ENCODE measurements around the gene NEDD4L. TPM values are rescaled to one million over a fixed set of nuclear protein-coding genes. Genes with fewer than 3 reads are reported as not detected.
"Not testable (repeated sequence)": the region's sequence is repeated elsewhere in the genome, so short reads cannot be mapped to it uniquely, and the experiment has no call there.

NEDD4L gene
- total RNA-seq, 8 experiments from 2014 or later: 51.2 to 394 (median 65.0) TPM

DNA sequence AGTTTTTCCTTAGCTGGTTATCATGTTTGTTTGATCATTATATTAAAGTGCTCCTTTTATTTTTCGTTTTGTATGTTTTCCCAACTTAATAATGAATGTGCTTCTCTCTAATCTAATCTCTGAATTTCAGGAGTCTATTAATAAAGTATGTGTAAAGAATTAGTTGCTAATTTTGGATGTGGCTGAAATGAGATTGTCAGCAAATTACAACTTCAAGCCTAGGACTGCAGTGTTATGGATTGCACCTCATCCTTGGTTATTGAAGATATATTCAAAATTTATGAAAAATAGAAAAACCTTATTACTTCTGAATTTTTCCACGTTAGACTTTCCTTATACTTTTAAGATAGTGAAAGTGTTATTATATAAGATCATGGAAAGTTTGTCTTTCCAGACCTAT is 227.7 kb downstream of the NEDD4L start:
- H3K4me3 ChIP-seq: no peak overlapping the region
- no peak overlapping the region for H3K27ac ChIP-seq
- ATAC-seq (replicated peaks in 6 of 8): no peak
- WGBS, 10 experiments: 63 to 100% (median 86%) methylated on average over 1 to 2 of the region's 2 CpGs
- peaks cover 0 to 6% of the 10 kb centered on the region in 2 donors for H3K4me1 ChIP-seq (replicated peaks in 1 of 2)
- in situ Hi-C loops (cut with MboI; ENCODE audit: low pct_unique_long_range_greater_than_20kb in 2 of 9, low sequenced_read_pairs in 9 of 9, unreplicated experiment in 9 of 9): no loop called here

DNA sequence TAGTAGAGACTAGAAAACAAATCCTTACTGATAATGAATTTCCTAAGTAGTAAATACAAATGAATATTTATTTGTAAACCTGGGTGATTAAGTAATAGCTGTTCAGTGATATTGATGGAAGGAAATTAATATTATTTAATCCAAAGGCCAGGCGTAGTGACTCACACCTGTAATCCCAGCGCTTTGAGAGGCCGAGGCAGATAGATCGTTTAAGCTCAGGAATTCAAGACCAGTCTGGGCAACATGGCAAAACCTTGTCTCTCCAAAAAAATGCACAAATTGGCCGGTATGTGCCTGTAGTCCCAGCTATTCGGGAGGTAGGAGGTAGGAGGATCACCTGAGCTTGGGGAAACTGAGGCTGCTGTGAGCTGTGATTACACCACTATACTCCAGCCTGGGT is 228.2 kb downstream of the NEDD4L start:
- no peak for ATAC-seq (replicated peaks in 6 of 8)
- Histone ChIP-seq H3K4me1 (replicated peaks in 1 of 2) (peaks cover 0 to 6% of the 10 kb centered on the region in 2 donors), H3K27ac (no peak overlapping the region), H3K4me3 (no peak overlapping the region)
- in situ Hi-C loops (cut with MboI; ENCODE audit: low pct_unique_long_range_greater_than_20kb in 2 of 9, low sequenced_read_pairs in 9 of 9, unreplicated experiment in 9 of 9): no loop called here
- WGBS, 10 experiments: 90 to 100% (median 100%) methylated on average over 1 to 5 of the region's 6 CpGs; no CpG with 5 or more reads in 1 of the 10 experiments

GRCh38 chr18:58272779-58273435 is 228.9 kb downstream of the NEDD4L start:
- no peak overlapping the region for H3K27ac ChIP-seq
- WGBS, 10 experiments: 53 to 100% (median 93%) methylated on average over 1 to 5 of the region's 7 CpGs; no CpG with 5 or more reads in 1 of the 10 experiments
- ATAC-seq (replicated peaks in 6 of 8): peak in 6 of 8 experiments; percentile 14 to 65 (median 60)
- H3K4me1 ChIP-seq (replicated peaks in 1 of 2): peaks cover 0 to under 1% of the 10 kb centered on the region in 2 donors
- no peak overlapping the region for H3K4me3 ChIP-seq
- in situ Hi-C loops (cut with MboI; ENCODE audit: low pct_unique_long_range_greater_than_20kb in 2 of 9, low sequenced_read_pairs in 9 of 9, unreplicated experiment in 9 of 9): no loop called here

GRCh38 chr18:58275176-58275575 is 231.2 kb downstream of the NEDD4L start:
- no peak overlapping the region for H3K27ac ChIP-seq
- ATAC-seq (replicated peaks in 6 of 8): no peak
- no peak overlapping the region for H3K4me3 ChIP-seq
- in situ Hi-C loops (cut with MboI; ENCODE audit: low pct_unique_long_range_greater_than_20kb in 2 of 9, low sequenced_read_pairs in 9 of 9, unreplicated experiment in 9 of 9): no loop called here
- H3K4me1 ChIP-seq (replicated peaks in 1 of 2): no peaks in the 10 kb centered on the region
- WGBS, 10 experiments: 56 to 100% (median 91%) methylated on average over 1 of the region's 1 CpG; no CpG with 5 or more reads in 2 of the 10 experiments

DNA sequence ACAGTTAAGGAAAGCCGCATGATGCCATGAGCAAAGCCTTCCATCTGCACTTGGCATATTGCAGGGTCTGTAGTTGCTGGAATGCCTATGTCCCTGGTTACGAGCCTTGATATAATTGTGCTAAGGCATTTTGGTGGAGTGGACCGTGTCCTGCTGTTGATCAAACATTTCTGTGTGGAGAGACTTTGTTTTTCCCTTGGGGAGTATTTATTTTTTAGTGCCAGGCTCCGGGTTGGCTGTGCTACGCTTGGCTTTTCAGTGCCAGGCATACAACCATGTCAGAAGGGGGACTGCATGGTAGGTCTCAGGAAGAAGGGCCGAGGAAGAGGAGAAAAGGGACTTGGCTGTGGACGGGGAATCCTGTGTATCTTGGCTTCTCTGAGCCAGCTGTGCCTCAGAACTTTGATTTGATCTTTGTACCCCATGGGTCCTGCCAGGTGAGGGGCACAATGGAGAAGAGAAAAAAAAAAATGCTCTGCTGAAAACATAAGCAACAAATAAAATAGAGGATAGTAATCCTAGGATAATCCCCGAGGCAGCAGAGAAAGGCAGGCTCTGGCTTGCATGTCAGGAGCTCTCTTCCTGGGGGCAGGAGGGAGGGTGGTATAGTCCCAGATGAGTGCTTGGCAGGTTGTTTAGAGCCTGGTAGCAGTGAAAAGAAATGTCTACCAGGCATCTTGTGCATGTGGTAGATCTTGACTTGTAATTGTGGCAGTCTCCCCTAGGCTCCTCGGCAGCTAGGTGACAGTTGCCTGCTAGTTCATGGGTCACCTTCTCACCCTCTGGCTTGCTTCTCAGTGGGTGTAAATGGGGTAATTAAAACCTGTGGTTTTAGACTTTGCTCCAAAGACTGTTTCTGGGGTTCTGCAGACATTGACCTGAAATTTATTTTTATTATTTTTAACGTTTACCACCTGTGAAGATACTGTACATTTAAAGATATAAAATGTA is 233.0 kb downstream of the NEDD4L start:
- H3K4me1 ChIP-seq (replicated peaks in 1 of 2): no peaks in the 10 kb centered on the region
- in situ Hi-C loops (cut with MboI; ENCODE audit: low pct_unique_long_range_greater_than_20kb in 2 of 9, low sequenced_read_pairs in 9 of 9, unreplicated experiment in 9 of 9): no loop called here
- H3K4me3 ChIP-seq: no peak overlapping the region
- no peak overlapping the region for H3K27ac ChIP-seq
- ATAC-seq (replicated peaks in 6 of 8): peak in 3 of 8 experiments; percentile 15 to 86 (median 20)
- 45 to 100% (median 83%) methylated on average over 1 to 9 of the region's 10 CpGs; no CpG with 5 or more reads in 1 of the 10 experiments for WGBS, 10 experiments

GRCh38 chr18:58279504-58280175 is 235.6 kb downstream of the NEDD4L start:
- ATAC-seq (replicated peaks in 6 of 8): no peak
- in situ Hi-C loops (cut with MboI; ENCODE audit: low pct_unique_long_range_greater_than_20kb in 2 of 9, low sequenced_read_pairs in 9 of 9, unreplicated experiment in 9 of 9): no loop called here
- WGBS, 10 experiments: 77 to 100% (median 94%) methylated on average over 1 to 6 of the region's 7 CpGs; no CpG with 5 or more reads in 1 of the 10 experiments
- no peak overlapping the region for H3K27ac ChIP-seq
- H3K4me1 ChIP-seq (replicated peaks in 1 of 2): no peaks in the 10 kb centered on the region
- no peak overlapping the region for H3K4me3 ChIP-seq

GRCh38 chr18:58280191-58280590 is 236.2 kb downstream of the NEDD4L start:
- in situ Hi-C loops (cut with MboI; ENCODE audit: low pct_unique_long_range_greater_than_20kb in 2 of 9, low sequenced_read_pairs in 9 of 9, unreplicated experiment in 9 of 9): no loop called here
- ATAC-seq (replicated peaks in 6 of 8): peak in 3 of 8 experiments; percentile 49 to 86 (median 75)
- Histone ChIP-seq H3K27ac (no peak overlapping the region), H3K4me1 (replicated peaks in 1 of 2) (no peaks in the 10 kb centered on the region), H3K4me3 (no peak overlapping the region)
- WGBS, 10 experiments: 25 to 100% (median 93%) methylated on average over 1 to 6 of the region's 8 CpGs; no CpG with 5 or more reads in 3 of the 10 experiments

DNA sequence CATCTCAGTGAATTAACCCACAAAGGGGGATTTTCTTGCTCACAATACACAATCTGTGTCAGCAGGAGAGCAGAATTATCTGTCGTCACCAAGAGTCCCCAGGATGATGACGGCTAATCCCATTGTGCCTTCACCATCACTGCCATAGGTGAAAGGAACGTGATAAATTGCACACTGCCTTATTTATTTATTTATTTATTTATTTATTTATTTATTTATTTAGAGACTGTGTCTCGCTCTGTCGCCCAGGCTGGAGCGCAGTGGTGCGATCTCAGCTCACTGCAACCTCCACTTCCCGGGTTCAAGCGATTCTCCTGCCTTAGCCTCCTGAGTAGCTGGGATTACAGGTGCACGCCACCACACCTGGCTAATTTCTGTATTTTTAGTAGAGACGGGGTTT is 238.8 kb downstream of the NEDD4L start:
- 80 to 100% (median 100%) methylated on average over 1 to 3 of the region's 11 CpGs; no CpG with 5 or more reads in 5 of the 10 experiments for WGBS, 10 experiments
- H3K27ac ChIP-seq; in situ Hi-C loops (cut with MboI; ENCODE audit: low pct_unique_long_range_greater_than_20kb in 2 of 9, low sequenced_read_pairs in 9 of 9, unreplicated experiment in 9 of 9); H3K4me3 ChIP-seq; ATAC-seq (replicated peaks in 6 of 8): not testable (repeated sequence)
- peaks cover 13 to 19% of the 10 kb centered on the region in 2 donors for H3K4me1 ChIP-seq (replicated peaks in 1 of 2)

DNA sequence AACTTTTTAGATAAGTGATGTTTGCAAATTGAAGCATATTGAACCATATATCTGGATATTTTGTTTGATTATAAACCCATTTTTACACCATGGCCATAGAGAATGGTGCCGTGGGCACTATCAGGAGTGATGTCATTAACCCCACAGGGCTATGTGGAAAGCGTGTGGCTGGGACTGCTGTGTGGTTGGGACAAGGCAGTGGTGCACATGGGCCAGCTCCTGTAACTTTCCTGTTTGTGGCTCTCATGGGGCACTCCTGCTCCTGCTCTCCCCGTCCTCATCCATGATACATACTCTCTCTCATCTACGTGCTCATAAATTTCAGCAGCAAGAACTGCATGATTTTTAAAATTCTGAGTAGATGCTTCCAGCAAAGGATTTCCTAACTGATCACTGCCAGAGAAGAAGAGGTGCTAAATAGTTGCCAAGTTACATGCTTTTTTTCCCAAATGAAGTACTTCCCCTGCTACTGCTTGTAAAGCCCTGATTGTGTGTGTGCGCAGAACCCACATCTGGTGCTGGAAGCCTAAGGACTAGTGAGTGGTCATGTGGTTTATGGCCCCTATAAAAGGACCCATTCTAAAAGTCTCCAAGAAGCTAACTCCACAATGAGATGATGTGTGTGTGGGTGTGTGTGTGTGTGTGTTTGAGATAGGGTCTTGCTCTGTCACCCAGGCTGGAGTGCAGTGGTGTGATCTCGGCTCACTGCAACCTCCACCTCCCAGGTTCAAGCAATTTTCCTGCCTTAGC is 240.8 kb downstream of the NEDD4L start:
- Histone ChIP-seq H3K27ac (no peak overlapping the region), H3K4me3 (no peak overlapping the region), H3K4me1 (replicated peaks in 1 of 2) (peaks cover 15 to 30% of the 10 kb centered on the region in 2 donors)
- in situ Hi-C loops (cut with MboI; ENCODE audit: low pct_unique_long_range_greater_than_20kb in 2 of 9, low sequenced_read_pairs in 9 of 9, unreplicated experiment in 9 of 9): no loop called here
- WGBS, 10 experiments: 80 to 100% (median 87%) methylated on average over 1 to 6 of the region's 6 CpGs; no CpG with 5 or more reads in 3 of the 10 experiments
- ATAC-seq (replicated peaks in 6 of 8): no peak

DNA sequence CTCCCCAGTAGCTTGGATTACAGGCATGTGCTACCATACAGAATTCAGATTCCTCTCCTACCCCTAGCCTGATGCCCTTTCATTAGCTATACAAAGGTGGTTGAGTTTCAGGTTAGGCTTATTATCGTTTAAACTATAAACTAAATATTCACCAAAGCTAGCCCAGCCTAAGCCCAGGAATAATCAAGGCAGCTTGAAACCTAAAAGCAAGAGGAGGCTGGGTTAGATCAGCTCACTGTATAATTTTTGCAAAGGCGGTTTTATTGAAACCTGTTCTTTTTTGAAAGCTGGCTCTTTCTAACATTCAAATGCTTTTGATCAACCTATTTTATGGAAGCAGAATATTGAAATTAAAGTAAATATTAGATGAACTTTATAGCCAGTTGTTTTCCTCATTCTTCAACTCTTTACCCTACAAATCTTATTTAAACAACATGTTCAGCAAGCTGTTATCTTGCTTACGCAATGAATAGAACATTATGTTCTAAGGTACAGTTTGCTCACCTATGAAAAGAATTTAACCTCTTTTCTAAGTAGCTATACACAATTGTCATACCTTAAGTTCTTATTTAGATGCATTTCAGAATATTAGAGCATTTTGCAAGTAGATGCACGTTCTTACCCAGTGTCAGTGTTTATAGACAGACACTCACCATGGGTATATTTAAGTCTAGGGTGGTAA is 241.6 kb downstream of the NEDD4L start:
- H3K4me1 ChIP-seq (replicated peaks in 1 of 2): peaks cover 15 to 32% of the 10 kb centered on the region in 2 donors
- 62 to 100% (median 92%) methylated on average over 1 to 4 of the region's 4 CpGs; no CpG with 5 or more reads in 1 of the 10 experiments for WGBS, 10 experiments
- in situ Hi-C loops (cut with MboI; ENCODE audit: low pct_unique_long_range_greater_than_20kb in 2 of 9, low sequenced_read_pairs in 9 of 9, unreplicated experiment in 9 of 9): no loop called here
- no peak for ATAC-seq (replicated peaks in 6 of 8)
- no peak overlapping the region for H3K4me3 ChIP-seq
- no peak overlapping the region for H3K27ac ChIP-seq

GRCh38 chr18:58286632-58287352 is 242.8 kb downstream of the NEDD4L start:
- Histone ChIP-seq H3K27ac (no peak overlapping the region), H3K4me1 (replicated peaks in 1 of 2) (peaks cover 15 to 32% of the 10 kb centered on the region in 2 donors), H3K4me3 (no peak overlapping the region)
- 15 to 92% (median 50%) methylated on average over 2 to 4 of the region's 4 CpGs; no CpG with 5 or more reads in 1 of the 10 experiments for WGBS, 10 experiments
- in situ Hi-C loops (cut with MboI; ENCODE audit: low pct_unique_long_range_greater_than_20kb in 2 of 9, low sequenced_read_pairs in 9 of 9, unreplicated experiment in 9 of 9): no loop called here
- ATAC-seq (replicated peaks in 6 of 8): peak in 3 of 8 experiments; percentile 45 to 72 (median 56)
